ENCODE data around the gene AGAP6.
A peak's percentile ranks its signal among the peaks of the same experiment; 100 is the strongest.
"Not testable (repeated sequence)": the region's sequence is repeated elsewhere in the genome, so short reads cannot be mapped to it uniquely, and the experiment has no call there.

AGAP6 gene

DNA sequence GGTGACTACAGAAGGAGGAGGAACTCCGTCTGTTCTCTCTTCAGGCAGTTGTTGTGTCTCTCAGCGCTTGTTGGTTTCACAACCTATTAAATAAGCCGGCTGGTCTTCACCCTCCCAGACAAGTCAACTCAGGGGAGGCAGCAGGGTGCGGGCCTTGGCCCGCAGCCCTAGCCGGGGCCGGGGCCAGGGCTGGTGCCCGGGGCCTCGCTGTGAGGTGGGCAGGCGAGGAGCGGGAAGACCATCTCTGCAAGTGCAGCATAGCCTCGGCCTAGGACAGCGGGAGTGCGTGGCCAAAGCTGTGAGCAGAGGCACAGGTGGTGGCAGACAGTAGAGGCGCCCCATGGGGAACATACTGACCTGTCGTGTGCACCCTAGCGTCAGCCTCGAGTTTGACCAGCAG lies at the start of gene AGAP6:
Gene AGAP6 (plus strand): TSS at position 31 of the 400 bp plus-strand sequence. CDS start 310 bp downstream, at position 341.
- DNase-seq (ENCODE audit: extremely low read depth in 1 of 2, low read depth in 1 of 2): not testable (repeated sequence)

DNA sequence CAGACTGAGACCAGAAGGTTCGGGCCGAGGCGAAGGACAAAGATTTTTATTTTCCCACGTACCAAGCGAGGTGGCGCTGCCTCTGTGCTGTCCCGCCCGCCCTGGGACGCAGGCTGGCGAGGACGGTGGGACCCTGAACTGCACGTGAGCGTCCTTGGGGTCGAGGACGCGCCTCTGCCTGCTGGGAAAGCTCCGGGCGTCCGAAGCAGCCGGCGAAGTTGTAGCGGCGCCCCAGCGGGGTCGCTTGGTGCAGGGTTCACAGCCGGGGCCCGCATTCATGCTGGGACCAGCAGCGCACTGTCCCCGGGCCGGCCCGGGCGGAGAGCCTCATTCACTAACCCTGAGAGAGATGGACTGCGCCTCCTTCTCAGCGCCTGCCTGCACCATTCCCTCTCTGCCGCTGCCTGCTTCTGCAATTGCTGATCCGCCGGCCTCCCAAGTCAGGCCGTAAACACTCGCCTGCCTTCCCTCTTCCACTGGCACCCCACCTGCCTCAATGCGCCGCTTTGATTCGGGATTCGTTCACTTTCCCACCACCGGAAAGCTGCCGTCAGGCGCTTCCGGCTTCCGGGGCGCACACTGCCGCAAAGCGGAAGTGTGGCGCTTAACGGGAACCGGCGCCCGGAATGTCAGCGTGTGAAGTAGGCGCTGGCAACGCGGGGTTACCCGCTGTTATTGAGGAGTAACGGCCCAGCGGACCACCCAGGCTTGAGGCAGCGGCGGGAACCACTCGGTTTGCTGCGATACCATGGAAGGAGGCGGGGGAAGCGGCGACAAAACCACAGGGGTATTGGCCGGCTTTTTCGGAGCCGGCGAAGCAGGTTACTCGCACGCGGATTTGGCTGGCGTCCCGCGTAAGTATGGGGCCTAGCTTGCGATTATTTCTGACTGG lies 46.5 kb upstream of the AGAP6 start, which contains the start of the genes PARG and TIMM23B:
Gene PARG (minus strand): TSS at position 581 of the 892 bp plus-strand sequence. CDS start 302 bp downstream, at position 279.
Gene TIMM23B (plus strand): TSS at position 607 of the 892 bp plus-strand sequence. CDS start 142 bp downstream, at position 749.
- peak; percentile 25 to 68 for DNase-seq (ENCODE audit: extremely low read depth in 1 of 2, low read depth in 1 of 2)

DNA sequence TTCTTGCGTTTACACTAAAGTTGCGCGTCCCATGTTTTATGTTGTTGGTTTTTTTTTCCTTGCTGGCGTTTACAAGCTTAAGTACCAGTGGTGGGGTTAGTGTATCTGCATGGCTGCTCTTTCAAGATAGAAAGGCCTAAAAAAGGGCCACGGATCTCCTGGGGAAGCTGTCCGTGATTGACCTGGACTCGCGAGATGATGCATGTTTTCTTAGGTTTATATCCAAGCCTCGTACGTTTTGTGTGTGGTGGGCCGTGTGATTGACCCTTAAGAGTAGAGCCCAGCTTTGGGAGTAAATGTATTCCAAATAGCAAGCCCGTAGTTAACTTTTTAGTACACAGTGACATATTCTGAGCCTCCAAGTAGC lies 45.9 kb upstream of the AGAP6 start:
- not testable (repeated sequence) for DNase-seq (ENCODE audit: extremely low read depth in 1 of 2, low read depth in 1 of 2)

DNA sequence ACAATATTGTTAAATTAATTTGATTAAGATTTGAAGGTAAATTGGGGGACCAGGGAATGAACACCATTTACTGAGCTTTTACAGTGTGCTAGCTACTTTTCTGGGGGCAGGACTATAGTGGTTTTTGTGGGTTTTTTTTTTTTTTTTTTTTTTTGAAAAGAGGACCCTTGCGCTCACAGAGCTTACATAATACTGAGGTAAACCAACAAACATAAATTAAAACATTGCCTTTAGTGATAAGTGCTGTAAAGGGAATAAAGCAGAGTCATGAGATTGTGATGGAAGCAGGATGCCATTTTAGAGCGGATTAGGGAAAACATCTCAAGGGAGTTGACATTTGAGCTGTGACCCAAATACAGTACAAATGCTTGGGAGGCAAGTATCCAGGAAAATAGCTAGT lies 44.6 kb upstream of the AGAP6 start:
- not testable (repeated sequence) for DNase-seq (ENCODE audit: extremely low read depth in 1 of 2, low read depth in 1 of 2)

DNA sequence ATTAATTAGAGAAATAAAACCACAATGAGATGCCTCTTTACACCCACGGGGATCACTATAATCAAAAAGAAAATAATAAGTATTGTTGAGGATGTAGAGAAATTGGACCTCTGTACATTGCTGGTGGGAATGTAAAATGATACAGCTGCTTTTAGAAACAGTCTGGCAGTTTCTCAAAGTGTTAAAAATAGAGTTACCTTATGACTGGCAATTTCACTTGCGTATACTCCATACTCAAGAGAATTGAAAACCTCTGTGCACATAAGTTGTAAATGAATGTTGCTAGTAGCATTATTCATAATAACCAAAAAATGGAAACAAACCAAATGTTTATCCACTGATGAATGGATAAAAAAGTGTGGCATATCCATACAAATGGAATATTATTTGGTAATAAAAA lies 40.1 kb upstream of the AGAP6 start:
- DNase-seq (ENCODE audit: extremely low read depth in 1 of 2, low read depth in 1 of 2): not testable (repeated sequence)

DNA sequence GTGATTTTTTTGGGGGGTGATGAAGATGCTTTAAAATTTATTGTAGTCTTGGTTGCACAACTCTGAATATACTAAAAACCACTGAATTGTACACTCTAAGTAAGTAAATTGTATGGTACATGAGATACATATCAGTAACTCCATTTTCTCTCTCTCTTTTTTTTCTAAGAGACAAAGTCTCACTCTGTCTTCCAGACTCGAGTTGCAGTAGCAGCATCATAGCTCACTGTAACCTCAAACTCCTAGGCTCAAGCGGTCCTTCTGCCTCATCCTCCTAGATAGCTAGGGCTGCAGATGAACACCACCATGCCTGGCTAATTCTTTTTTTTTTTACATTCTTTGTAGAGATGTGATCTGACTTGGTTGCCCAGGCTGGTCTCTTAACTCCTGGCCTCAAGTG lies 39.5 kb upstream of the AGAP6 start:
- not testable (repeated sequence) for DNase-seq (ENCODE audit: extremely low read depth in 1 of 2, low read depth in 1 of 2)

DNA sequence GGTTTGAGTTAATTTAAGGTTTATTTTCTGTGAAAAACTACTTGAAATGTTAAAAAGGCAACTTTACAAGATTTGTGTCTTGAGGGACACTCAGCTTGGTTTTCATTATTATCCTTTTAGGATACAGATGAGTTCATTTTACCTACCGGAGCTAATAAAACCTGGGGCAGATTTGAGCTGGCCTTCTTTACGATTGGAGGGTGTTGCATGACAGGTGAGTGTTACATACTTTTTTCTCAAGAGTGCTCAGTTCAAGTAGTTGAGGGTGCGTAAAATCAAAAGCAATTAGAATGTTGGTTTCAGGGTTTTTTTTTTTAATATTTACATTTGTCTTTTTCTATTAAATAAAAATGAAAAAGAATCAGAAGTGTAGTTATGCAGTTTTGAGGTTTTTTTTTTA lies 36.2 kb upstream of the AGAP6 start:
- DNase-seq (ENCODE audit: extremely low read depth in 1 of 2, low read depth in 1 of 2): not testable (repeated sequence)

DNA sequence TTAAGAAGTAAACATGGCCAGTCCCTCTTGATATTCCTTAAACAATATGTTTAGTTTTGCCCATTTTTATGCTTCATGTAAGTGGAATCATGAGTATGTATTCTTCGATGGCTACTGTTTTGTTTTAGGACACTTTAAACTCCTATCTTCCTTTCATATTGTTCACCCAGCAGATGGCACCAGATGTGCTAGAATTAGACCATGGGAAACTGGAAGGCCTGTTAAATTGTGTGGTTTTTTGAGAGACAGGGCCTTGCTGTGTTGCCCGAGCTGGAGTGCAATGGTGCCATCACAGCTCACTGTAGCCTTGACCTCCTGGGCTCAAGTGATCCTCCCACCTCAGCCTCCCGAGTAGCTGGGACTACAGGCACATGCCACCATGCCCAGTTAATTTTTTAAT lies 35.1 kb upstream of the AGAP6 start:
- not testable (repeated sequence) for DNase-seq (ENCODE audit: extremely low read depth in 1 of 2, low read depth in 1 of 2)

DNA sequence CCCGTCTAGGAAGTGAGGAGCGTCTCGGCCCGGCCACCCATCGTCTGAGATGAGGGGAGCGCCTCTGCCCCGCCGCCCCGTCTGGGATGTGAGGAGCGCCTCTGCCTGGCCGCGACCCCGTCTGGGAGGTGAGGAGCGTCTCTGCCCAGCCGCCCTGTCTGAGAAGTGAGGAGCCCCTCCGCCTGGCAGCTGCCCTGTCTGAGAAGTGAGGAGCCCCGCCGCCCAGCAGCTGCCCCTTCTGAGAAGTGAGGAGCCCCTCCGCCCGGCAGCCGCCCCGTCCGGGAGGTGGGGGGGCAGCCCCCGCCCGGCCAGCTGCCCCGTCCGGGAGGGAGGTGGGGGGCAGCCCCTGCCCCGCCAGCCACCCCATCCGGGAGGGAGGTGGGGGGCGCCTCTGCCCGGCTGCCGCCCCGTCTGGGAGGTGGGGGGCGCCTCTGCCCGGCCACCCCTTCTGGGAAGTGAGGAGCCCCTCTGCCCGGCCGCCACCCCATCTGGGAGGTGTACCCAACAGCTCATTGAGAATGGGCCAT lies 17.8 kb upstream of the AGAP6 start:
- not testable (repeated sequence) for DNase-seq (ENCODE audit: extremely low read depth in 1 of 2, low read depth in 1 of 2)

DNA sequence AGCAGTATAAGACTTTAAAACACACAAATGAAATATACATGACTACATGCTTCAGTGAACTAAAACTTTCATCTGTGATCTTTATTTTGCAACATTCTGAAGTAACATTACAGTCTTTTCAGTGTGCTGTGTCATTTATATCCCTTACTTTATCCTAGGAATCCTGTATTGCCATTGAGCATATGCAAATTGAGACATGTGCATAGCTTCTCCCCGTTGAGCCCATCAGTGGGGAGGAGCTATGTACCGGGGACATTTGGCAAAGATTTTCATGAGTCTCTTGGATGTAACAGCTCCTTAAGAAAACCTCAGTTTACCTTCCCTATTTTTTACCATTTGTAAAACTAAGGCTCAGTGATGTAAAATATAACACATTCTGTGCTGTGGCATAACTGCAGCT lies 16.7 kb upstream of the AGAP6 start:
- DNase-seq (ENCODE audit: extremely low read depth in 1 of 2, low read depth in 1 of 2): not testable (repeated sequence)

DNA sequence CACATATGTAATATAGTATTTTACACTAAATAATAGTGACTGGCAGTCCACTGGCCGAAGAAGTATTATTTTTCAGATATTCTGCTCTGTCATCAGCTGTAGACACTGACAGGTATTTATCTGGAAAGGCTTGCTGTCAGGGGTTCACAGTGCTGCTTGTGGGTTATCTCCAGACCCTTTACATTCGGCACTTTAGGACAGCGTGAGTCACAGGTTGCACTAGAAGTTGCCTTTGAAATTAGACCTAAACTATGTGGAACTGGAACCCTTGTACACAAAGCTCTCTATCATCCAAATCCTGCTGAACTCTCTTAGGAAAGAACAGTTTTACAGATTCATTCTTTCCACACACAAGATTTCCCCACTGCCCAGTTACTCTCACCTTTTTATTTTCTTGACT lies 16.1 kb upstream of the AGAP6 start:
- not testable (repeated sequence) for DNase-seq (ENCODE audit: extremely low read depth in 1 of 2, low read depth in 1 of 2)

DNA sequence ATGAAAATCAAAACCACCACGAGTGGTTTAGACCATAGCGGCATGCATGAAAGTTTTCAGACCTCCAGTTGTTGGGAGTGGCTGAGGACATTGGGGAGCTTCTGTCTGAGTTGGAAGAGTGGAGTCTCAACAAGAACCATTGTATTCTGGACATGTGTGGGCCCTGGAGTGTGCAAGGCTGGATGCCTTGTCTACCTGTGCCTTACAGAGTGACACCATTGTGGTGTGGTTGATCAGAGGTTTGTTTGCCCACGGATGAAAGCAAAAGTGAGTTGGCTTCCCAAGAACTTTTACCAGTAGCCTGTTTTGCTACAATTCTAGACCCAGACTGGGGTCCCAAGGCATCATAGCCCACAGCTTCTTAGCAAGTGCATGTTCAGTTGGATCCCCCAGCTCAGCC lies 10.4 kb upstream of the AGAP6 start:
- not testable (repeated sequence) for DNase-seq (ENCODE audit: extremely low read depth in 1 of 2, low read depth in 1 of 2)

DNA sequence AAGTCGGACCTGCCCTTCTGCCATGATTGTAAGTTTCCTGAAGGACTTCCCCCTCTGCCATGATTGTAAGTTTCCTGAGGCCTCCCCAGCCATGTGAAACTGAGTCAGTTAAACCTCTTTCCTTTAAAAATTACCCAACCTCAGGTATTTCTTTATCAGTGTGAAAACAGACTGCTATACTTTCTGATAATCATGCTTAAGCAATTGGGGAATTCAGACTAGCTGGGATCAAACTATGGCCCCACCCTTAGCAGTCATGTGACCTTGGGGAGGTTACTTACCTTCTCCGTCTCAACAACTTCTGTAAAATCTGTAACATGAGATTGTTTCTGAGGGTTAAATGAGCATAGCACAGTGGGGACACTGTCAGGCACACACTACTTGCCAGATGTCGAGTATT lies 999 bp upstream of the AGAP6 start:
- not testable (repeated sequence) for DNase-seq (ENCODE audit: extremely low read depth in 1 of 2, low read depth in 1 of 2)

DNA sequence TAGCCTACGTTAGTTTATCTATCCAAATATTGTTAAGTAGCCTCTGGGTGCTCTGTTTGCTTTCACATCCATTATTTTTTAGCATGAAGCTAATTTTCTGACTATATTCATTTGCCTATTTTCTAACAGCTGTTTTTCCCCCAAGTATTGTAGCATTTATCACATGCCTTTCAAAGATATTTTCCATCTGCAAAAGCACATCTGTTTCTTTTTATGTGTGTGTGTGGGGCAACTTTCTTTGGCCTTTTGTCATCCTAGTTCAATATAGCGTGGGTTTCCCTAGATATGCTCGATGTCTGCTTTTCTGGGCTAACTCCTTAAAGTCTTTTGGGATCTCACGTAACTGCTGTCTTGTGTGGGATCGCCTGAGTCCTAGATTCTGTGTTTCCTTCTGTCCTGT lies 7.1 kb downstream of the AGAP6 start:
- DNase-seq (ENCODE audit: extremely low read depth in 1 of 2, low read depth in 1 of 2): not testable (repeated sequence)

DNA sequence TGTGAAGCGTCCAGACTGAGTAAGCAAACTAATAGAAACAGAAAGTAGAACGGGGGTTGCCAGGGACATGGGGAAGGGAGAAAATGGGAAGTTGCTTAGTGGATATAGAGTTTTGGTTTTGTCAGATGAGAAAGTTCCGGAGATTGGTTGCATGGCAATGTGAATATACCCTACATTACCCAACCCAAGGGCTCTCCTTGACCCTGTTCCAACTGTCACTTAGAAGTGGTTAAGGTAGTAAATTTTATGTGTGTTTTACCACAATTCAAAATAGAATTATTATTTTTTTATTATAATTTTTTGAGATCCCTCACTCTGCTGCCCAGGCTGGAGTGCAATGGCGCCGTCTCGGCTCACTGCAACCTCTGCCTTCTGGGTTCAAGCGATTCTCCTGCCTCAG lies 25.8 kb downstream of the AGAP6 start:
- DNase-seq (ENCODE audit: extremely low read depth in 1 of 2, low read depth in 1 of 2): not testable (repeated sequence)

DNA sequence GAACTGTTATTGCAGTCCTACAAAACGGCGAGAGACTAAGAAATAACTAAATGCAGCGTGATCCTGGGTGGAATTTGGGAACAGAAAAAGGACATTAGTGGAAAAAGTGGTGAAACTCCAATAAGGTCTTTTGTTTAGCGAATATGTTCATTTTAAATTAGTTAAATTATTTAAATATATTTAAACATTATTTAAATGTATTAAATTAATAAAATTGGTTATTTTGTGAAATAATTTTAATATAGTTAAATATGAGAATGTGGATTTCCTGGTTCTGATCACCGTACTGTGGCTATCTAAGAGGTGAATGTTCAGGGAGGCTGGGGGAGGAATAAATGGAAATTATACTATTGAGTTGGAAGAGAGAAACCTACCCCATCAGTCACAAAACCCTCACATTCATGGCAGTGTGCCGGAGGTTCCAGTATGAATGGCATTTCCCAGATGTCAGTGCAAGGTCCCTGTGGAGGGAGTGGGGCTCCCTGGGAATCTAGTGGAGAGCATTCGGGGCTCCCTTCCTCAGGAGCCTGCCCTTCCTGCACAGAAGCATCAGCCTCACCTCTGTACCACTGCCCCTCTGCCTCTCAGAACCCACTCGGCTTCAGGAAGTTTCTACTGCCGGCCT lies 27.5 kb downstream of the AGAP6 start:
- DNase-seq (ENCODE audit: extremely low read depth in 1 of 2, low read depth in 1 of 2): not testable (repeated sequence)

DNA sequence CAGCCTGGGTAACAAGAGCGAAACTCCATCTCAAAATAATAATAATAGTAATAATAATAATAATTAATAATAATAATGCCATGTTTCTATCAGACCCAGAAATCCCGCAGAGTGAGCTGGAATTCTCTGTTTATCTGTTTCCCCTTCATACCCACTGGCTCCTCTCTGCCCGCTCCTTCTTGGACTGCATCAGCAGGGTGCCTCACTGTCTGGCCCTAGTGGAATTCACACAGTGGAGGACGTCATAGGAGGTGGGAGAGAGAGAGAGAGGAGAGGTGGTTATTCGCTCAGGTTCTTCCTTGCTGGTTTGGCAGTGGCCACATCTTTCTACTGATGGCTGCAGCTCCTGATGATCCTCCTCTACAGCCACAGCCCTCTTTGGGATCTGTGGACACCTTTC lies 28.7 kb downstream of the AGAP6 start:
- not testable (repeated sequence) for DNase-seq (ENCODE audit: extremely low read depth in 1 of 2, low read depth in 1 of 2)

DNA sequence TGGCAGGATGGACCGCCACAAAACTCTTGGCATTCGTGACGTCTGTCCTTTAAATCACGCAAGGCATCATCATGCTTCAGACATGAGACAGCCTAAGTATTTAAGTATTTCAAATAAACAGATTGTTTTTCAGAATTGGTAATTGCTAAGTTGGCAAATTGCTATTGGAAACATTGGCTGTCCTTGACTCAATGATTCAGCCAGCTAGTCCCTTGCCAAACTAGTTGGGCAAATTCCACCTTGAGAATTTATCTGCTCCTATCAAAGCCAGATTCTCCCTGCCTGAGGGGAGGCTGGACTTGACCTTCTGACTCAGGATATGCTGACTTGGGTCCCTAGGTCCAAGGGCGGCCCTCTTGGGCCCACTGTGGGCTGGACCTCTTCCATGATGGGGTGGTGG lies 29.4 kb downstream of the AGAP6 start:
- not testable (repeated sequence) for DNase-seq (ENCODE audit: extremely low read depth in 1 of 2, low read depth in 1 of 2)

DNA sequence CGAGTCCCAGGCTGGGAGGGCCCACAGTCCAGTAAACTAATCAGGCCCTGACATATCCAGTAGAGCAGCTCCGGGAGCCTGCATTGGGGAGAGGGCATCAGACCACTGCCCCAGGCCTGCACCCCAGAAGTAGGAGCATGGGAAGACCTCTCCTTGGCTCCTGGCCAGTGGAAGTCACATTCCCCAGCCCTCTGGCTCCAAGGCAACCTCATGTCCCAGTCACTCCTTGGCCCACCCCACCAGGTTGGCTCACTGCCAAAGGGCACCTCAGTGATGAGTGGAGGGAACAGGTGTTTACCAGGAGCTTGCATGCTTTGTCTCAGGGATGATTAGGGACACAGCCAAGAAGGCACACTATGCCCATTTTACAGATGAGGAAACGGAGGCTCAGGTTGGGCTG lies 31.1 kb downstream of the AGAP6 start:
- DNase-seq (ENCODE audit: extremely low read depth in 1 of 2, low read depth in 1 of 2): not testable (repeated sequence)

DNA sequence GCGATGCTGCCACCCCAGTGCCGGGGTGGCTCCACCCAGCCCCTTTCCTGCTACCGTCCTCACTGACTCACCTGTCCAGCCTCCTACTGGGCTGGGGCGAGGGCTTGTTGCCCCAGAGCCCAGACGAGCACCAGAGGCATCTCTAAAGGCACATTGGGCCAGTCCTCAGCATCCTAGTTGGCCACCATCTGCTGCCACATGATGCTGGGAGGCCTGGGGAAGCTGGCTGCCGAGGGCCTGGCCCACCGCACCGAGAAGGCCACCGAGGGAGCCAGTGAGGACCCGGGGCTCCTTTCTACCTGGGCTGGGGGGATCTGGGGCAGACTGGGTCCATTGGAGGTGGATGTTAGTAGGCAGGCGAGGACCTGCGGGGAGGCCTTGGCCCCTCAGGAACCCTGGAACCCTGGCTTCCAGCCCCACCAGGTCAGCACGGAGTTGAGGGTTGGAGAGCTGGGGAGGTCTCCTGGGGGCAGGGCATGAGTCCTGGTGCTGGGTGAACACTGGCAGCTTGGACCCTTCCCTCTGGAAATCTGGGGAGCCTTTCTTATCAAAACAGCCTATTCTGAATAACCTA lies 32.3 kb downstream of the AGAP6 start:
- DNase-seq (ENCODE audit: extremely low read depth in 1 of 2, low read depth in 1 of 2): not testable (repeated sequence)

DNA sequence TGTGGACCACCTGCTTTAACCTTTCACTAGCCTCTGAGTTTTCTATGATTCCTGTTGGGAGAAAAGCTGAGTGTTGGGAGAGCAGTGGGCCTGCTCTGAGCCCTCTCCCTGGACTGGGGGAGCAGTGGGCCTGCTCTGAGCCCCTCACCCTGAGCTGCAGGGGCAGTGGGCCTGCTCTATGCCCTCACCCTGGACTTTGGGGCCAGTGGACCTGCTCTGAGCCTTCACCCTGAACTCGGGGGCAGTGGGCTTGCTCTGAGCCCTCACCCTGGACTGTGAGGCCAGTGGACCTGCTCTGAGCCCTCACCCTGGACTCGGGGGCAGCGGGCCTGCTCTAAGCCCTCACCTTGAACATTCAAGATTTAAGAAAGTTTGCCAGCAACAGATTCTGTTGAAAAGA lies 33.4 kb downstream of the AGAP6 start:
- no peak for DNase-seq (ENCODE audit: extremely low read depth in 1 of 2, low read depth in 1 of 2)

Data from activated CD8-positive, alpha-beta memory T cell treated with anti-CD3 and anti-CD28 coated beads for 1 hour (primary cell).